Naive thymus-derived CD4-positive, alpha-beta T cell (primary cell): ENCODE measurements around the gene GPR150. TPM values are rescaled to one million over a fixed set of nuclear protein-coding genes. Genes with fewer than 3 reads are reported as not detected.
A peak's percentile ranks its signal among the peaks of the same experiment; 100 is the strongest.

Experiments used
- ATAC-seq: fragments of 150-1000 bp; cut with Tn5 transposase; 2 replicates; pipeline ENCODE4 v1.10.0; 2021; ENCODE audit warnings: mild to moderate bottlenecking, moderate library complexity
- CTCF ChIA-PET: fragments of 350-600 bp; sonication (Branson Sonifier 250); formaldehyde crosslinking; loops from one replicate; lab custom pipeline; 2021; ENCODE audit warnings: antibody characterized with exemption; lab: Charles Lee
- POLR2A ChIA-PET: fragments of 350-600 bp; sonication (Branson Sonifier 250); formaldehyde crosslinking; loops from one replicate; lab custom pipeline; 2021; ENCODE audit warnings: antibody characterized with exemption, inconsistent platforms; lab: Charles Lee
- DNase-seq, 9 donors: peaks; one replicate each; pipeline versions ENCODE4 v3.0.0 to v3.0.0-alpha.2; 2020 to 2022; ENCODE audit warnings: mixed read lengths in 1 of 9
- H3K27ac ChIP-seq: one replicate; pipeline ENCODE4 v1.7.0; 2013; ENCODE audit warnings: mild to moderate bottlenecking, low read depth, low read length, moderate library complexity
- H3K27me3 ChIP-seq, 2 donors: one replicate each; pipeline ENCODE4 v1.7.0; 2013; ENCODE audit warnings: low read length in 2 of 2, mild to moderate bottlenecking in 2 of 2, moderate library complexity in 2 of 2; ENCODE audit not compliant: control insufficient read depth in 2 of 2, insufficient read depth in 2 of 2
- H3K36me3 ChIP-seq, 3 experiments: 1 replicate in 2 of 3; 2 replicates in 1 of 3; pipeline ENCODE4 v1.7.0; 2013; ENCODE audit warnings: low read length in 3 of 3, mild to moderate bottlenecking in 3 of 3, moderate library complexity in 1 of 3; ENCODE audit not compliant: insufficient read depth in 3 of 3, control insufficient read depth in 2 of 3
- H3K4me1 ChIP-seq, 2 donors: one replicate each; pipeline ENCODE4 v1.7.0; 2013; ENCODE audit warnings: low read length in 2 of 2, mild to moderate bottlenecking in 2 of 2, moderate library complexity in 1 of 2; ENCODE audit not compliant: control insufficient read depth in 2 of 2, insufficient read depth in 2 of 2
- H3K4me3 ChIP-seq: 2 replicates; pipeline ENCODE4 v1.7.0; 2013; ENCODE audit warnings: mild to moderate bottlenecking, low read length
- H3K9me3 ChIP-seq, 3 experiments: 1 replicate in 2 of 3; 2 replicates in 1 of 3; pipeline ENCODE4 v1.7.0; 2013; ENCODE audit warnings: low read length in 3 of 3; ENCODE audit not compliant: control insufficient read depth in 2 of 3
- H3K27ac Mint-ChIP-seq, 9 donors: one replicate each; pipeline ENCODE4 v1.8.0; 2020 to 2022; ENCODE audit warnings: mixed read lengths in 9 of 9, mild to moderate bottlenecking in 8 of 9, moderate library complexity in 5 of 9, inconsistent platforms in 2 of 9
- H3K27me3 Mint-ChIP-seq, 5 donors: one replicate each; pipeline ENCODE4 v1.8.0; 2021 to 2022; ENCODE audit warnings: mixed read lengths in 5 of 5, mild to moderate bottlenecking in 1 of 5
- H3K36me3 Mint-ChIP-seq, 5 donors: one replicate each; pipeline ENCODE4 v1.8.0; 2020 to 2022; ENCODE audit warnings: mixed read lengths in 5 of 5, mild to moderate bottlenecking in 3 of 5, inconsistent platforms in 1 of 5
- H3K4me1 Mint-ChIP-seq, 7 donors: one replicate each; pipeline ENCODE4 v1.8.0; 2020 to 2022; ENCODE audit warnings: mixed read lengths in 7 of 7, mild to moderate bottlenecking in 3 of 7, inconsistent platforms in 1 of 7
- H3K4me3 Mint-ChIP-seq, 10 donors: one replicate each; pipeline ENCODE4 v1.8.0; 2020 to 2022; ENCODE audit warnings: mild to moderate bottlenecking in 10 of 10, mixed read lengths in 10 of 10, moderate library complexity in 6 of 10, inconsistent platforms in 2 of 10
- H3K9me3 Mint-ChIP-seq, 11 donors: one replicate each; pipeline ENCODE4 v1.8.0; 2020 to 2022; ENCODE audit warnings: mixed read lengths in 11 of 11, mild to moderate bottlenecking in 4 of 11, inconsistent platforms in 1 of 11, moderate library complexity in 1 of 11
- intact Hi-C, 2 donors: fragments of 100-400 bp; cut with micrococcal nuclease; formaldehyde crosslinking; loops; one replicate each; pipeline ENCODE4 v1.15.1; 2023
- polyA plus RNA-seq, 2 donors: library from polyadenylated mRNA; unstranded; fragments of 300-500 nt; fragmentation: Illumina TruSeq; gene quantifications; one replicate each; pipeline ENCODE4 v1.2.3, GENCODE V29; 2021
- total RNA-seq, 6 experiments: library from RNA in 5 of 6; stranded (reverse) in 5 of 6; gene quantifications; 1 replicate in 5 of 6; 2 replicates in 1 of 6; pipeline ENCODE4 v1.2.3 and lab custom pipeline; 2021 to 2026

The GPR150 gene
- total and polyA plus RNA-seq, 7 experiments from 2014 or later = 0.48 to 3.5 (median 1.2) TPM

GRCh38 chr5:95619514-95620029 is 315 bp upstream of the GPR150 start:
- Mint-ChIP-seq H3K4me3 (peak overlapping the region; percentile 88 to 96 (median 92)), H3K4me1 (peaks cover 34 to 80% (median 69%) of the 10 kb centered on the region in 7 donors), H3K27me3 (peaks cover 0 to 17% (median 0%) of the 10 kb centered on the region in 5 donors), H3K36me3 (peaks cover 0 to 15% (median 5%) of the 10 kb centered on the region in 5 donors), H3K9me3 (peaks cover 0 to 3% (median 0%) of the 10 kb centered on the region in 11 donors), H3K27ac (peak overlapping the region; percentile 60 to 87 (median 81))
- no peak for ATAC-seq
- no peak for DNase-seq
- ChIA-PET POLR2A (interaction anchor here (4.1 kb wide), 1 partner anchor 65 kb away, joined by 25 read pairs; the partner anchor contains the start of genes ARSK and SKIC3), CTCF (no interaction called here)
- no peaks in the 10 kb centered on the region for H3K9me3 ChIP-seq
- H3K27me3 ChIP-seq = no peaks in the 10 kb centered on the region
- peak overlapping the region; percentile 75 for H3K4me3 ChIP-seq
- peak overlapping the region; percentile 55 for H3K27ac ChIP-seq
- H3K36me3 ChIP-seq = no peaks in the 10 kb centered on the region
- H3K4me1 ChIP-seq = peaks cover 22 to 46% of the 10 kb centered on the region in 2 donors
- intact Hi-C loops = loop anchor here (1.0 to 5.0 kb wide), 6 partner anchors 15 to 1563 kb away; partner anchors contain the start of genes RIOK2 (in 2 of the 2), ARSK (in 1 of the 2), CAST (in 1 of the 2) and ELL2 (in 1 of the 2)

- peak; percentile 58 for ATAC-seq
- peak overlapping the region; percentile 79 to 91 (median 83) for H3K4me3 Mint-ChIP-seq
- peak overlapping the region; percentile 71 for H3K27ac ChIP-seq
Measured at GRCh38 chr5:95620870-95621838, 1.3 kb downstream of the GPR150 start.

GRCh38 chr5:95621839-95622629 is 2.1 kb downstream of the GPR150 start:
- POLR2A ChIA-PET = interaction anchor here (0.7 to 5.4 kb wide), 15 partner anchors 10 to 213 kb away, joined by 3 to 69 read pairs (median 5); partner anchors contain the start of genes ARSK, RFESD and SKIC3
- Histone ChIP-seq H3K4me1 (peaks cover 22 to 44% of the 10 kb centered on the region in 2 donors), H3K36me3 (no peaks in the 10 kb centered on the region), H3K27me3 (no peaks in the 10 kb centered on the region), H3K27ac (peak overlapping the region; percentile 71), H3K4me3 (peak overlapping the region; percentile 75), H3K9me3 (no peaks in the 10 kb centered on the region)
- Mint-ChIP-seq H3K4me3 (peak overlapping the region; percentile 79 to 91 (median 83)), H3K36me3 (peaks cover 0 to 13% (median 0%) of the 10 kb centered on the region in 5 donors), H3K27ac (peak overlapping the region; percentile 53 to 94 (median 85)), H3K4me1 (peaks cover 32 to 70% (median 58%) of the 10 kb centered on the region in 7 donors), H3K9me3 (peaks cover 0 to 3% (median 0%) of the 10 kb centered on the region in 11 donors), H3K27me3 (peaks cover 0 to 25% (median 0%) of the 10 kb centered on the region in 5 donors)
- intact Hi-C loops = loop anchor here (1.0 to 5.0 kb wide), 8 partner anchors 10 to 1560 kb away; partner anchors contain the start of genes RFESD (in 2 of the 2), RIOK2 (in 2 of the 2), ARSK (in 1 of the 2) and CAST (in 1 of the 2)
- ATAC-seq (peak; percentile 73), DNase-seq (peak in 7 of 9 donors; percentile 51 to 76 (median 68))
- CTCF ChIA-PET = interaction anchor here (0.6 to 2.7 kb wide), 8 partner anchors 9 to 219 kb away, joined by 3 to 31 read pairs (median 4); partner anchors contain the start of gene RFESD

More at GRCh38 chr5:95620870-95621838, 1.3 kb downstream of the GPR150 start:
- Mint-ChIP-seq H3K4me1 (peaks cover 34 to 78% (median 66%) of the 10 kb centered on the region in 7 donors), H3K27me3 (peaks cover 0 to 21% (median 0%) of the 10 kb centered on the region in 5 donors), H3K27ac (peak overlapping the region; percentile 53 to 94 (median 85)), H3K9me3 (peaks cover 0 to 3% (median 0%) of the 10 kb centered on the region in 11 donors), H3K36me3 (peaks cover 0 to 13% (median 0%) of the 10 kb centered on the region in 5 donors)
- no peaks in the 10 kb centered on the region for H3K36me3 ChIP-seq
- peak; percentile 23 to 58 (median 48) for DNase-seq
- peaks cover 22 to 46% of the 10 kb centered on the region in 2 donors for H3K4me1 ChIP-seq
- intact Hi-C loops = loop anchor here (1.0 to 5.0 kb wide), 6 partner anchors 16 to 1561 kb away; partner anchors contain the start of genes RIOK2 (in 2 of the 2), ARSK (in 1 of the 2), CAST (in 1 of the 2) and ELL2 (in 1 of the 2)
- H3K9me3 ChIP-seq = no peaks in the 10 kb centered on the region
- peak overlapping the region; percentile 75 for H3K4me3 ChIP-seq
- H3K27me3 ChIP-seq = no peaks in the 10 kb centered on the region
- POLR2A ChIA-PET = interaction anchor here (0.7 to 5.4 kb wide), 7 partner anchors 10 to 214 kb away, joined by 3 to 69 read pairs (median 9); partner anchors contain the start of genes ARSK, RFESD and SKIC3
- CTCF ChIA-PET = interaction anchor here (1.5 to 2.7 kb wide), 5 partner anchors 10 to 220 kb away, joined by 3 to 31 read pairs (median 7); partner anchors contain the start of gene RFESD

GRCh38 chr5:95623706-95624105 is 3.8 kb downstream of the GPR150 start:
- Histone ChIP-seq H3K36me3 (no peaks in the 10 kb centered on the region), H3K9me3 (no peaks in the 10 kb centered on the region), H3K27me3 (no peaks in the 10 kb centered on the region), H3K4me1 (peaks cover 22 to 39% of the 10 kb centered on the region in 2 donors), H3K27ac (no peak overlapping the region), H3K4me3 (no peak overlapping the region)
- intact Hi-C loops = loop anchor here (5.0 kb wide), 2 partner anchors 1039 to 1559 kb away; partner anchors contain the start of genes RIOK2 (in 2 of the 2) and CAST (in 1 of the 2)
- no peak for ATAC-seq
- Mint-ChIP-seq H3K4me3 (peak overlapping the region in 2 of 10 donors; percentile 23 to 79), H3K27me3 (peaks cover 0 to 23% (median 0%) of the 10 kb centered on the region in 5 donors), H3K27ac (peak overlapping the region in 3 of 9 donors; percentile 25 to 51 (median 27)), H3K36me3 (peaks cover 0 to 12% (median 0%) of the 10 kb centered on the region in 5 donors), H3K4me1 (peaks cover 27 to 61% (median 47%) of the 10 kb centered on the region in 7 donors), H3K9me3 (peaks cover 0 to 3% (median 0%) of the 10 kb centered on the region in 11 donors)
- CTCF ChIA-PET = interaction anchor here (1.2 to 2.7 kb wide), 3 partner anchors 7 to 22 kb away, joined by 3 to 31 read pairs (median 14); partner anchors contain the start of gene RFESD
- DNase-seq = no peak
- POLR2A ChIA-PET = interaction anchor here (2.2 to 5.4 kb wide), 3 partner anchors 8 to 22 kb away, joined by 8 to 69 read pairs (median 67); partner anchors contain the start of gene RFESD

- H3K9me3 ChIP-seq = no peaks in the 10 kb centered on the region
- no peak overlapping the region for H3K4me3 ChIP-seq
- no peak for DNase-seq
- peaks cover 22 to 32% of the 10 kb centered on the region in 2 donors for H3K4me1 ChIP-seq
- H3K9me3 Mint-ChIP-seq = peaks cover 0 to 3% (median 0%) of the 10 kb centered on the region in 11 donors
- H3K27me3 Mint-ChIP-seq = peaks cover 0 to 21% (median 0%) of the 10 kb centered on the region in 5 donors
- no peak overlapping the region for H3K4me3 Mint-ChIP-seq
- no peak overlapping the region for H3K27ac ChIP-seq
- H3K36me3 ChIP-seq = no peaks in the 10 kb centered on the region
- intact Hi-C loops = loop anchor here (5.0 kb wide), 2 partner anchors 1038 to 1558 kb away; partner anchors contain the start of genes RIOK2 (in 2 of the 2) and CAST (in 1 of the 2)
- peaks cover 0 to 10% (median 0%) of the 10 kb centered on the region in 5 donors for H3K36me3 Mint-ChIP-seq
- peak overlapping the region in 1 of 9 donors; percentile 51 for H3K27ac Mint-ChIP-seq
- ChIA-PET POLR2A (interaction anchor here (5.4 kb wide), 1 partner anchor 21 kb away, joined by 67 read pairs; the partner anchor contains the start of gene RFESD), CTCF (interaction anchor here (2.7 kb wide), 1 partner anchor 22 kb away, joined by 31 read pairs; the partner anchor contains the start of gene RFESD)
- peaks cover 23 to 54% (median 44%) of the 10 kb centered on the region in 7 donors for H3K4me1 Mint-ChIP-seq
- no peaks in the 10 kb centered on the region for H3K27me3 ChIP-seq
- no peak for ATAC-seq
Measured at GRCh38 chr5:95624368-95624767, 4.5 kb downstream of the GPR150 start.
